ENCODE results near the gene ATF3.

Gene ATF3

GRCh38 chr1:212586206-212587015 is 22.1 kb upstream of the ATF3 start:
- DNase-seq, result no peak

GRCh38 chr1:212587016-212587887 is 21.3 kb upstream of the ATF3 start:
- no peak for DNase-seq

GRCh38 chr1:212587888-212588510 is 20.6 kb upstream of the ATF3 start:
- no peak for DNase-seq

GRCh38 chr1:212589446-212589845 is 19.1 kb upstream of the ATF3 start:
- no peak for DNase-seq

- DNase-seq, result no peak
Measured at GRCh38 chr1:212591922-212592321, 16.6 kb upstream of the ATF3 start.

GRCh38 chr1:212593821-212594251 is 14.7 kb upstream of the ATF3 start:
- DNase-seq, result no peak

GRCh38 chr1:212594640-212595039 is 13.9 kb upstream of the ATF3 start:
- DNase-seq, result no peak

- DNase-seq, result no peak
Measured at GRCh38 chr1:212595229-212595628, 13.3 kb upstream of the ATF3 start.

- no peak for DNase-seq
Measured at GRCh38 chr1:212595787-212596714, 12.5 kb upstream of the ATF3 start.

GRCh38 chr1:212596798-212597197 is 11.8 kb upstream of the ATF3 start:
- DNase-seq, result no peak

GRCh38 chr1:212597487-212597886 is 11.1 kb upstream of the ATF3 start:
- no peak for DNase-seq

- no peak for DNase-seq
Measured at GRCh38 chr1:212600071-212600915, 8.3 kb upstream of the ATF3 start.

GRCh38 chr1:212600980-212601379 is 7.6 kb upstream of the ATF3 start:
- no peak for DNase-seq

- no peak for DNase-seq
Measured at GRCh38 chr1:212601524-212601923, 7.0 kb upstream of the ATF3 start.

- peak; percentile 60 for DNase-seq
Measured at GRCh38 chr1:212605441-212606394, 2.8 kb upstream of the ATF3 start.

GRCh38 chr1:212606395-212607205 is 2.0 kb upstream of the ATF3 start:
- peak; percentile 62 for DNase-seq

- peak; percentile 75 for DNase-seq
Measured at GRCh38 chr1:212607206-212607912, 1.2 kb upstream of the ATF3 start.

GRCh38 chr1:212607913-212608391 is 609 bp upstream of the ATF3 start:
- peak; percentile 77 for DNase-seq

Measured in right kidney (tissue), 1 donor.